ENCODE measurements around the gene UBAP1.
"Not testable (repeated sequence)": the region's sequence is repeated elsewhere in the genome, so short reads cannot be mapped to it uniquely, and the experiment has no call there.

The UBAP1 gene

DNA sequence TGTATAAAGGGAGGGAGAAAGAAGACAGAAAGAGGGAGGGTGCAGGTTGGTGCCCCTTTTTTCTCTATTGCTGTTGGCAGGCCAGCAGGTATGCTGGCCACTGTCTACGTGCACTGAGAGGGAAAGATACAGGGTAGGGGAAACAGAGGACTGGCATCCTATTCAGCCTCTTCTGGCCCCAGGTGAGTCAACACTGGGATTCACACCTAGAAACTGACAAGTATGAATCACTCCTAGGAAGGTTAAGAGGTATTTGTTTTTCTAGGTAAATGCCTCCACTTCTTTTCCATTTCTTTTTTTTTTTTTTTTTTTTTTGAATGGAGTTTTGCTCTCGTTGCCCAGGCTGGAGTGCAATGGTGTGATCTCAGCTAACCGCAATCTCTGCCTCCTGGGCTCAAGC is 2.8 kb upstream of the UBAP1 start:
- DNase-seq = no peak
- in situ Hi-C loops (cut with HindIII; ENCODE audit: low pct_ligation_motif_present, low pct_unique_long_range_greater_than_20kb, low sequenced_read_pairs) = no loop called here

DNA sequence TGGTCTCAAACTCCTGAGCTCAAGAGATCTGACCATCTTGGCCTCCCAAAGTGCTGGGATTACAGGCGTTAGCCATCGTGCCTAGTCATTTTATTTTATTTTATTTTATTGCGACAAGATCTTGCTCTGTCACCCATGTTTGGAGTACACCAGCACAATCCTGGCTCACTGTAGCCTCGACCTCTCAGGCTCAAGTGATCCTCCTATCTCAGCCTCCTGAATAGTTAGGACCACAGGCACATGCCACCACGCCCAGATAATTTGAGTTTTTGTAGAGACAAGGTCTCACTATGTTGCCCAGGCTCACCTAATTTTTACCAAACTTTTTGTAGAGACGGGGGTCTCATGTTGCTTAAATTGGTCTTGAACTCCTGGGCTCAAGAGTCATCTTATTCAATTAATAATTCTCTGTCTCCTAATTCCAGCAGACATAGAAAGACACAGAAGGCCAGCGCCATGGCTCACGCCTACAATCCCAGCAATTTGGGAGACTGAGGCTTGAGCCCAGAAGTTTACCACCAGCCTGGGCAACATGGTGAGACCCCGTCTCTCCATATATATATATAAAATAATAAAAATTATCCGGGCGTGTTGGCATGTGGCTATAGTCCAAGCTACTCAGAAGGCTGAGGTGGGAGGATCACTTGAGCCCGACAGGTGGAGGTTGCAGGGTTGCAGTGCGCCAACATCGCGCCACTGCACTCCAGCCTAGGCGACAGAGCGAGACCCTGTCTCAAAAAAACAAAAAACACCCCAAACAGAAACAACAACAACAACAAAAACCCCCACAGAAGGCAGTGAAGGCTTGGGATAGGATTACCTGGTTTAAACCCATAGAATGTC is 1.0 kb upstream of the UBAP1 start:
- DNase-seq = no peak
- in situ Hi-C loops (cut with HindIII; ENCODE audit: low pct_ligation_motif_present, low pct_unique_long_range_greater_than_20kb, low sequenced_read_pairs) = no loop called here

DNA sequence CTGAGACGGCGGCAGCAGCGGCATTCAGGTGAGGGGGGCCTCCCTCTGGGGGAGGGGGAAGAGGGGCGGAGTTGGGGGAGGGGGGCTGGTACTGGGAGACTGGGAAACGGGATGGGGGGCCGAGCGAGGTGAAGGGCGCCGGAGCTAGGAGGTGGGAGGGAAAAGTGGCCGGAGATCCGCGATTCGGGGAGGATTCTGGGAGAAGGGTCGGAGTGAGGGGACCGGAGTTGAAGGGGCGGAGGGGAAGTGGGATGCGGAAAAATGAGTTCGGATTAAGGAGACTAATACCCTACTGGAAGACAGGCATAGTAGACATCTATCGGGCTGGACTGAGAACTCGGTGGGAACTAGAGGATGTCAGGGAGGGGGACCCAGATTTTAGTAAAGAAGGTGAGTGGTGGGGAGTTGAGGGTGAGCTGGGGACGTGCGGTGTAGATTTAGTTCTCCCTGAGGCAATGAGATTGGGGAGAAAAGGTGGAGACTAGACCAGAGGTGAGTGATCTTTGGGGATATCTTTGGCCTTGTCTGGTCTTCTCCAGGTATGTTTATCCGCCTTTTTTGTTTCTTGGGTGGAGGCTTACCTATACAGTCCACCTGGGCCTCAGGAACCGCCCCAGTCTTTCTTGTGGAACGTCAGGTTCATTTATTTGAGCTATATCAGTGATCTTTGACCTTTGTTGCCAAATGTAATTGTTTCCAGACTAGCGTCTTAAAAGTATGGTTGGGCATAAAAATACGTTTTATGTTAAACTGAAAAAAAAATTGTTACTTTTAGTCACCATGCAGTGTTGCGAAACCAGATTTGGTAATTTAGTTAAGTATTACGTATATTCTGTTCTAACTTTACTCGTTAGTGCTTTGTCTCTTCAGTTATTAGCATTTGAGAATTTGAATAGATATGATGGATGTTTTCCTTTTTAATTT is 632 bp downstream of the UBAP1 start:
- peak; percentile 53 for DNase-seq
- in situ Hi-C loops (cut with HindIII; ENCODE audit: low pct_ligation_motif_present, low pct_unique_long_range_greater_than_20kb, low sequenced_read_pairs) = no loop called here

DNA sequence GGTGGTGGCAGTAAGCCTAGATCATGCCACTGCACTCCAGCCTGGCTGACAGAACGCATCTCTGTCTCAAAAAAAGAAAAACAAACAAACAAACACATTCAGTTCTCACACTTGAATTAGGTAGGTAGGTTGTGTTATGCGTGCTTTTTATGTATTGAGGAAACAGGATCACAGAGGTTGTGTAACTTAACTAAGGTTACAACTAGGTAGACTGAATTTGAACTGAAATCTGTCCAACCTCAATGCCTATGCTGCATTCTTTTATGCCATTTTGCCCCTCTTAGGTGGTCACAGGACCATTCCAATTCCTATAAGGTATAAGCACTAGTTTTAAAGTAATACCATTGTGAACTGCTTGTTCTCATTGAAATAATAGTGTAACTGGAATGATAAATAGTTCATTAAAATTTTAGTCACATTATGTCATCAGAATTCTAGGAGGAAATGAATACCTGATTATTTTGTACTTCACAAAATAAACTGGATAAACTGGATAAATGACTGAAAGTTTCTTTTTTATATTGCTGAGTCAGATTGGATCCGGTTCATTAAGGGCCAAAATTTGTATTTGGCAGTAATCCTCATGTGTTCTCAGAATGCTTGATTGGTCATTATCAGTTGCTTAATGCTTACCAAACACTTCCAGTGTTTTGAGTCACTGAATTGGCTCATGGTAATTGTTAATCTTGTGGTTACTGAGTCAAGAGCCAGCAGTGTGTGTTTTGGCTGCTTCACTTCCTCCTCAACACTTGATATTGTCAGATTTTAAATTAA is 7.1 kb downstream of the UBAP1 start:
- DNase-seq = peak; percentile 89
- in situ Hi-C loops (cut with HindIII; ENCODE audit: low pct_ligation_motif_present, low pct_unique_long_range_greater_than_20kb, low sequenced_read_pairs) = no loop called here

DNA sequence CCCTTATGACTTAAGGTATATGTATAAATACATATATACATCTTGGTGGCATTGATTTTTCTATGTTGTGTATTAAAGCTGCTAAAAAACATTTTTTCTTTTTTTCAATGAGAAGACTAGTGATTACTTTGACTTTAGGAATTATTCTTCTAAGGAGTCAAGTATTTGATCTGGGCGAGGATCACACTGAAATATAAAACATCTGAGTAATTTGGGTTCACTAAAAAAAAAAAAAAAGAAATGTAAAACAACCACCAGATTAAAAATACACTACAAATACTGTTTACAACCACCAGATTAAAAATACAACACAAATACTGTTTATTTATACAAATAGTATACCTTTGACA is 9.0 kb downstream of the UBAP1 start:
- DNase-seq = no peak
- in situ Hi-C loops (cut with HindIII; ENCODE audit: low pct_ligation_motif_present, low pct_unique_long_range_greater_than_20kb, low sequenced_read_pairs) = no loop called here

DNA sequence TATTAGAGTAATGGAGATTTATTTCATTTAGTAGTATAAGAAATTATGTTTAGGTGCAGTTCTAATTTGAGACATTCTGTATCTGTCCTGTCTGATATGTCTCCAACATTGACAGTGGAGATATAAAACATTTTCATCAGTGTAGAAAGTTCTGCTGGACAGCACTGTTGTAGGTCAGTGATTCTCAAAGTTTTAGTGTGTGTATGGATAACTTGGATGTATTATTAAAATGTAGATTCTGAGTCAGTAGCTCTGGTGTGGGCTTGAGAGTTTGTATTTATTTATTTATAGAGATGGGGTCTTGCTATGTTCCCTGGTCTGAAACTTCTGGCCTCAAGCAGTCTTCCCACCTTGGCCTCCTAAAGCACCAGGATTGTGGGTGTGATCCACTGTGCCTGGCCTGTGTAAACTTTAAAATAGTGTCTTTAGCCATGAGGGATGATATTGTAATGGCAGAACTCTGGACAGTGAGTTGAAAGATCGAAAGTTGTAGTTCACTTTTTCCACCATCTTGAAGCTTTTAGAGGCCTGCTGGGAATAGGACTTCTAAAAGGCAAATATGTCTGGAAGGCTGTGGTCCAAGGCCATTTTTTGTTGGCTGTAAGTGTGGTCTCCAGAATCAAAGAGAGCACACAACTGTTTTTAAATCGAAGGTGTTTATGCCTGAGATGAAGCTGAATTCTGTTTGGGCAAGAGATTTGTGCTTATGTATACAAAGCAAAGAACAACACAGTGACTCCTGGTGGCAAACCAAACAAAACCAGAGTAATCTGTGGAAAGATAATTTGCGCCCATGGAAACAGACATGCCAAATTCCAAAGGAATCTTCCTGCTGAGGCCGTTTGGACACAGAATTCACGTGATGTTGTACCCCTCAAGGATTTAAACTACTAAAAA is 12.4 kb downstream of the UBAP1 start:
- DNase-seq = peak; percentile 33
- in situ Hi-C loops (cut with HindIII; ENCODE audit: low pct_ligation_motif_present, low pct_unique_long_range_greater_than_20kb, low sequenced_read_pairs) = no loop called here

DNA sequence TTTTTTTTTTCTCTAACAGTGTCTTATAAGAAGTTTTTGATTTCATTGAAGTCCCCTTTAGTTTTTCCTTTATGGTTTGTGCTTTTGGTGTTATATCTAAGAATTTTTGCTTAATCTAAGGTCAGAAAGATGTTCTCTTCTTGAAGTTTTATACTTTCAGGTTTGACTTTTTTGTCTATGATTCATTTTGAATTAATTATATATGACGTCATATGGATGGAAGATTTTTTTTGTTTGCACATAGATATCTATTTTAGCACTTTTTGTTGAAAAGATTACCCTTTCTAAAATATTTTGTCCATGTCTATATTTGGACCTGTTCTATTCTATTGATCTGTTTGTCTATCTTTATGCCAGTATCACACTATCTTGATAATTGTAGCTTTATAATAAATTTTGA is 16.3 kb downstream of the UBAP1 start:
- in situ Hi-C loops (cut with HindIII; ENCODE audit: low pct_ligation_motif_present, low pct_unique_long_range_greater_than_20kb, low sequenced_read_pairs) = no loop called here
- DNase-seq = no peak

DNA sequence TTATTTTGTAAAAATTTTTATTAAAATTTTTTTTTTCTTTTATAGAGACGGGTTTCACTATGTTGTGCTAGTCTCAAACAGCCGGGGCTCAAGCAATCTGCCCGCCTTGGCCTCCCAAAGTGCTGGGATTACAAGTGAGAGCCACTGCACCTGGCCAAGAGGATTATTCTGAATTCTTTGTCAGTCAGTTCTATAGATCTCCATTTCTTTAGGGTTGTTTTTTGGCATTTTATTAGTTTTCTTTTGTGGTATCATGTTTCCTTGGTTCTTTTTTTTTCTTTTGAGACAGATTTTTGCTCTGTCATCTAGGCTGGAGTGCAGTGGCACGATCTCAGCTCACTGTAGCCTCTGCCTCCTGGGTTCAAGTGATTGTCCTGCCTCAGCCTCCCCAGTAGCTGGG is 18.4 kb downstream of the UBAP1 start:
- DNase-seq; in situ Hi-C loops (cut with HindIII; ENCODE audit: low pct_ligation_motif_present, low pct_unique_long_range_greater_than_20kb, low sequenced_read_pairs): not testable (repeated sequence)

DNA sequence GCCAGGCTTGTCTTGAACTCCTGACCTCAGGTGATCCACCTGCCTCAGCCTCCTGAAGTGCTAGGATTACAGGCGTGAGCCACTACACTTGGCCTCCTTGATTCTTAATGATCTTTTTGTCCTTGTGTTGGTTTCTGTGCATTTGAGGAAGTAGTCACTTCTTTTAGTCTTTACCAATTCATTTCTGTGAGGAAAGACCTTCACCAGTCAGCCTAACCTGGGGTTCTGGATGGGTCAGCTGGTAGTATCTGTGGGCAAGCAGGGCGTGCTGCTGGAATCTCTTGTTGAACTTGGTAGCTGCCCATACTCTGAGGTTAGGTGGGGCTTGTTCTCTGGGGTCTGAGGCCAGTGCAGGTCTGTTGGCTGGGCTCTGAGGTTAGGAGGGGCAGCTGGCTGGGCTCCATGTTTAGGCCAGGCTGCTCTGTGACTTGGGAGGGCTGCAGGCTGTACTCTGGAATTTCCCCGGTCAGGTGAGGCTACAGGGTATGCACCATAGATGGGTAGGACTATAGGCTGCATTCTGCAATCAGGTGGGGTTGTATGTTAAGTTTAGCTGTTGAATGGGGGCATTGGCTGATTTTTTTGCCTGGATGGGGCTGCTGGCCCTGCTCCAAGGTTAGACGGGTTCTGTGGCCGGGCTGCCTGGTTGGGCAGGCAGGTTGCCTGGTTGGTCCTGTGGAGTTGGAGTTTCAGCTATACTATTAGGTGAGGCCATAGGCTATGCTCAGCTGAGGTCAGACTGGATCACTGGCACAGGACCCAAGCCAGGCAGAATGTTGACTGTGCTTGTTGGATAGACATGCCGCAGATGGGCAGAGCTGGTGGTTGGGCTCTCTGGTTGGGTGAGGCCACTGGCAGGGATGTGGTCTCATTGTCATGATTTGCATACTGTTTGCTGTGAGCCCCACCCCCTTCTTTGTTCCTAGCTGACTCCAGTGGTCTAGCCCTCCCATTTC is 19.2 kb downstream of the UBAP1 start:
- in situ Hi-C loops (cut with HindIII; ENCODE audit: low pct_ligation_motif_present, low pct_unique_long_range_greater_than_20kb, low sequenced_read_pairs) = no loop called here
- no peak for DNase-seq

DNA sequence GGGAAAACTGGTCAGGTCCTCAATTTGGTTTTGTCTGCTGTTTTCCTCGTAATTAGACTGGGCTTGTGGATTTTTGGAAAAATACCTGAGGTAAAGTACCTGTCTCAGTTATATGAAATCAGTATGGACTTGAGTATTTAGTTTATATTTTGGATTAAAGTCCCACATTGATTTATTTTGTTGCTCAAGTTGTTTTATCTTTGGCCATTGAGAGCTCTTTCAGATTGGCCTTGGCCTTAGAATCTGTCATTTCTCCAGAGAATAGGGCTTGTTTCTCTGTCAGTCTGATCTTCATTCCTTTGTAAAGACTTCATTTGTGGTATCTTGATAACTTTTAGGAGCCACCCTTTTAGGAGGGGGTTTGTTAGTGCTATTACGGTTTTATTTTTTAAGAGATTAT is 21.2 kb downstream of the UBAP1 start:
- no peak for DNase-seq
- in situ Hi-C loops (cut with HindIII; ENCODE audit: low pct_ligation_motif_present, low pct_unique_long_range_greater_than_20kb, low sequenced_read_pairs) = no loop called here

DNA sequence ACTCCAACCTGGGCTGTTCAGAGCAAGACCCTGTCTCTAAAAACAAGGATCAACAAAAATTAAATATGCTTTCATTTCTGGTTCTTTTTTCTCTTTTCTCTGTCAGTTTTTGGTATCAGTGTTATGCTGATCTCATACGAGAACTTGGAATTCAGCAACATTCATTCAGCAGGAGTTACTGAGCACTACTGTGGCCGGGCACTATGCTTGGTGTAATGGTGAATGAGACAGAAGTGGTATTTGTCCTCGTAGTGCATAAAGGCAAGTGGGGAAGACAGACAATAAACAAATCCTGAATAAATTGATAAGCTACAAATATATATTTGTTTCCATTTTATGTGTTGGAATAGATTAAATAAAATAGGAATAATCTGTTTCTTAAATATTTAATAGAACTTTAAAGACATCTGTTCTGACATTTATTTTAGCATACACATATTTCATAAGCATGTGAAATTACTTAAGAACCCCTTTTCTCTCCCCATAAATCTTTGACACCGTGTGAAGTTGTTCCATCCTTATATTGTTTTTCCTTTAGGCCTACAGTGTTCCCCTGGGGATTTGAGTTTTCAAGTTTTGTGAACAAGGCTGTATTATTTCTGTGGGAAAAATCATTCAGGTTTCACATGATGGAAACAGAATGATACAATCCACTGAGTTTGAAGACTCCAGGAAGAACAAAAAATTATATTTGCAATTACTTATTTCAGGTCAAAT is 24.6 kb downstream of the UBAP1 start:
- in situ Hi-C loops (cut with HindIII; ENCODE audit: low pct_ligation_motif_present, low pct_unique_long_range_greater_than_20kb, low sequenced_read_pairs) = no loop called here
- DNase-seq = no peak

DNA sequence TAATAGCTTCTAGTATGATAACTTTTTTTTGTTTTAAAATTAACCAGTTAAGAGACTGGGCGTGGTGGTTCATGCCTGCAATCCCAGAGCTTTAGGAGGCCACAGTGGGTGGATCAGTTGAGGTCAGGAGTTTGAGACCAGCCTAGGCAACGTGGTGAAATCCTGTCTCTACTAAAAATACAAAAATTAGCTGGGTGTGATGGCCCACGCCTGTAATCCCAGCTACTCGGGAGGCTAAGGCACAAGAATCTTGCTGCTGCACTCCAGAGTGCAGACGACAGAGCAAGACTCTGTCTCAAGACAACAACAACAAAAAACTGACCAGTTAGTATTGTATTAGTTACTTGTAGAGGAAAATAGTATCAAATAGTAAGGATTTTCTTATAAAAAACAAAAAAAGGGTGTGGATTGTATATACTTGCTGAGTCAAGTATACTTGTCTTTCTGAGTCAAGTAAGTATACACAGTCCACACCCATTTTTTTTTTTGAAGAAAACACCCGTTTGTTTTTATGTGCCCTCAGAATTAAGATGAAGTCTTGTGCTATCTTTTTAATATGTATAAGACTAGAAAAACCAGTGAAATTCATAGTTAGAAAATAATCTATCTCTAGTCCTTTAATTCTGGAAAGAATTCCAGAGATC is 25.3 kb downstream of the UBAP1 start:
- DNase-seq = no peak
- in situ Hi-C loops (cut with HindIII; ENCODE audit: low pct_ligation_motif_present, low pct_unique_long_range_greater_than_20kb, low sequenced_read_pairs) = no loop called here

DNA sequence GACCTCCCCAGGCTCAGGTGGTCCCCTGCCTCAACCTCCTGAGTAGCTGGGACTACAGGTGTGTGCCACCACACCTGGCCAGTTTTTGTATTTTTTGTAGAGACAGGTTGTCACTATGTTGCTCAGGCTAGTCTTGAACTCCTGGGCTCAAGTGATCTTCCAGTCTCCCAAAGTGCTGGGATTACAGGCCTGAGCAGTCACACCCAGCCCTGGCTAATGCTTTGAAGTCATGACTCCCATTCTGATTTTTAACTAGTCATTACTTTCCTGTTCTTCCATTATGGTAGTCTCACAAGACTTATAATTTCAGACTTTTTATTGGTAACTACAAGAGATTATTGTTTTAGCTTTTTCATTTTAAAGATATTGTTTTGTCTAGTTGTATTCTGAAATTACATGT is 26.3 kb downstream of the UBAP1 start:
- in situ Hi-C loops (cut with HindIII; ENCODE audit: low pct_ligation_motif_present, low pct_unique_long_range_greater_than_20kb, low sequenced_read_pairs) = no loop called here
- no peak for DNase-seq

DNA sequence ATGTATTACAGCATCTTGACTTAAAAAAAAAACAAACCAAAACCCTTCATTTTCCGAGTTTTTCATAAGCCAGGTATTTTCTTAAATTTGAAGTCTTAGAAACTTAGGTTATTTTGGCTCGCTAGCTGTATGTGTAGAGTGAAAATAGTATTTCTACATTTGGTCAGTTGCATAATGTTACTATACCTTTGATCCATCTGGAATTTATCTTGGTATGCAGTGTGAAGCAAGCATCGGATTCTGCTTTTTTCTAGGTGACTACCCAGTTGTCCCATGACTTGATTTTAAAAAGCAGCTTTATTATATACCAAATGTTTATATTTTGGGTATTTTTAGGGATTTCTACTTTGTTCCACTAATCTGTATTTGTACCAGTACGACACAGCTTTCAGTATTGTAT is 27.7 kb downstream of the UBAP1 start:
- no peak for DNase-seq
- in situ Hi-C loops (cut with HindIII; ENCODE audit: low pct_ligation_motif_present, low pct_unique_long_range_greater_than_20kb, low sequenced_read_pairs) = no loop called here

DNA sequence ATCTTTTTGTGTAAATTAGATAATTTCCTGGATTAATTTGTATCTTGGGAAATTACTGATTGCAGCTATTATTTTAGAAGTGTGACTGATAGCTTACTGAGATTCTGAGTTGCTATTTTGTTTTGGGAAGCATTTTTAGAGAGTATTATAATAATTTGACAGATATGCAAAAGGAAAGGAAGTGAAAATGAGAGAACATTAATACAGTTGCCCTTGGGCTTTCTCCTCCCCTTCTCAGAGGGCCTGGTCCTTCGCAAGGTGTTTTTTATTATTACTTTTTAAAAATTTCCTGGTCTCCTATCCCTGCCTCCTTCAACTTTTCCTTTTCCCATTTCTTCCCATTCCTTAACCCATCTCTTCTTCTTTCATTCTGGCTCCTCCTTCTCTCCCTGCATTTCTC is 32.6 kb downstream of the UBAP1 start:
- in situ Hi-C loops (cut with HindIII; ENCODE audit: low pct_ligation_motif_present, low pct_unique_long_range_greater_than_20kb, low sequenced_read_pairs) = no loop called here
- no peak for DNase-seq

DNA sequence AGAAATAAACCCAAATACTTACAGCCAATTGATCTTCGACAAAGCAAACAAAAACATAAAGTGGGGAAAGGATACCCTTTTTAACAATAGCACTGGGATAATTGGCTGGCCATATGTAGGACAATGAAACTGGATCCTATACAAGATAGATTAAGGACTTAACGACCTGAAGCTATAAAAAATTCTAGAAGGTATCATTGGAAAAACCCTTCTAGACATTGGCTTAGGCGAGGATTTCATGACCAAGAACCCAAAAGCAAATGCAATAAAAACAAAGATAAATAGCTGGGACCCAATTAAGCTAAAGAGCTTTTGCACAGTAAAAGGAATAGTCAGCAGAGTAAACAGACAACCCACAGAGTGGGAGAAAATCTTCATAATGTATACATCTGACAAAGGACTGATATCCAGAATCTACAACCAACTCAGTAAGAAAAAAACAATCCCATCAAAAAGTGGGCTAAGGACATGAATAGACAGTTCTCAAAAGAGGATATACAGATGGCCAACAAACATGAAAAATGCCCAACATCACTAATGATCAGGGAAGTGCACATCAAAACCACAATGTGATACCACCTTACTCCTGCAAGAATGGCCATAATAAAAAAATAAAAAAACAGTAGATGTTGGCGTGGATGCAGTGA is 35.6 kb downstream of the UBAP1 start:
- in situ Hi-C loops (cut with HindIII; ENCODE audit: low pct_ligation_motif_present, low pct_unique_long_range_greater_than_20kb, low sequenced_read_pairs) = not testable (repeated sequence)

More for the DNA sequence above, 35.6 kb downstream of the UBAP1 start:
- not testable (repeated sequence) for DNase-seq
